DOHH2 (cell line): ENCODE measurements around the gene DENND1A.

ENCODE experiments used
- CTCF ChIP-seq: fragments of 200-600 bp; sonication (generic); IDR thresholded peaks from one replicate; pipeline ENCODE4 v1.5.1; 2014; ENCODE audit warnings: antibody characterized with exemption, mild to moderate bottlenecking, low read depth, low read length; ENCODE audit not compliant: poor library complexity, severe bottlenecking
- EZH2phosphoT487 ChIP-seq: fragments of 200-600 bp; sonication (generic); IDR thresholded peaks from 2 replicates; pipeline ENCODE4 v1.6.1; 2017; ENCODE audit warnings: borderline replicate concordance, mild to moderate bottlenecking, antibody characterized with exemption, low read length, moderate library complexity, mixed read lengths

DNA sequence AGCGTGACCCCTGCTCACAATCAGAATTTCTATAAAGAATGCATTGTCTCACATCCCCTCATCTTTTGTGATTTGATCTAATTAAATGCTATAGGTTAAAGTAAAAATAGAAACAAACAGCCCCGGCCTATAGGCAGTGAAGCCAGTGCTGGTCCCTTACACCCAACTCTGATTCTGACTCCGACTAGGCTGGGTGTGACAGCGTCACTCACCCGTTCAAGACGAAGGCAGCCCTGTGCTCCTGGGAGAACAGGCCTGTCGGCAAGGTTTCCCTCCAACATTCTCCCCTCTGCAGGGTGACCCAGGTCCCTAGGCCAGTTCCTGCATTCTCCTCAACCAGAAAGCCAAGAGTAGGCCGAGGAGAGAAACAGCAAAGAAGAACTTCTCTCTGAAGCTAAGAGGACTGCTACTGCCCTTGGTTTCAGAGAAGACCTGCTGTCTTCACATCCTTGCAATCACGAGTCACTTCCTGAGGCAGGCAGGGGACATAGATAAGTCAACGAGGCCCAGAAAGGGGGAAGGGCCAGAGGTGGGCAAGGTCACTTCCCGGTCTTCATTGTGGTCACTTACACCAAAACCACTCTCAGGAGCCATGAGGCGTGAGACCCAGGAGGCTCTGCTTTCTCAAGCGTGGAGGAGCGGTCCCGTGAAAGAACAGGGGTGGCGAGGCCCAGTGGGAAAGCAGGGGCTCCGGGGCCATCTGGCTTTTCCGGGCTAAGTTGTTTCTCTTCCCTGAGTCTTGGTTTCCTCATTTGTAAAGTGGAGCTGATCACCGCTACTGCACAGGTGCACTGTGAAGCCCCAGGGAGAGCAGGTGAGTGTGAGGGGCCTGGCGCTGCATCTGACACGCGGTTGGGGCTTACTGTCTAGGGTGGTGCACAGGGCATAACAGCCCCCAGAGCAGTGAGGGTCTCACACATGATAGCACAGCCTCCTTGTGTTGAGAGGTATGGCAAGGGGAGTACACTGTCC lies 373.2 kb downstream of the DENND1A start:
- TF ChIP-seq CTCF: no peak
- TF ChIP-seq EZH2phosphoT487: no peak
